GM19238 (cell line): Measurements from ENCODE around the gene L3MBTL4.
"Not testable (repeated sequence)": the region's sequence is repeated elsewhere in the genome, so short reads cannot be mapped to it uniquely, and the experiment has no call there.

Experiments
- DNase-seq: peaks from one replicate; pipeline ENCODE4 v3.0.0; 2011; ENCODE audit warnings: low spot score; ENCODE audit not compliant: insufficient read length

The L3MBTL4 gene

DNA sequence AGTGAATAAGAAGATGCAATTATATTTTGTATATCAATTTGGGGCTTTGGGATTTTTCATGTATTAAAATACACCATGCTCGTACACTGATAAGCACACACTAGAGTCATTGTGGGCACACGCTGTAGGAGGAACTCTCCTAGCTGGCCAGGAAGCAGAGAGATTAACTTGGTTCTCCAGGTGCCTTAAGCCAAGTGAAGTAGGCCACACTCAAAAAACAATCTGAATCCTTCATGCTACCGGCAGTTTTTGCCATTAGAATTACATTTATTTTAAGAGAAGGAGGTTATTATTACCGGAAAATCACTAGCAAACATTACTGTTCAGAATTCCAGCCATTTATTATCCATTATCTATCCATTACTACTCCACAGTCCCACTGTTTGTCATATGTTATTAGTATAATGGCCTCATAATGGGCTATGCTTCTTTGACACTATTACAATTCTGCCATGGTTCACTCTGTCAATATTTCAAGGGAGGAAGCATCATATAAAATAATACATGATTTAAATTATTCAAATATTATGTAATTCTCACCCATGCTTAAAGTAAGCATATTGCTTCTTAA lies 214.4 kb downstream of the L3MBTL4 start:
- no peak for DNase-seq

DNA sequence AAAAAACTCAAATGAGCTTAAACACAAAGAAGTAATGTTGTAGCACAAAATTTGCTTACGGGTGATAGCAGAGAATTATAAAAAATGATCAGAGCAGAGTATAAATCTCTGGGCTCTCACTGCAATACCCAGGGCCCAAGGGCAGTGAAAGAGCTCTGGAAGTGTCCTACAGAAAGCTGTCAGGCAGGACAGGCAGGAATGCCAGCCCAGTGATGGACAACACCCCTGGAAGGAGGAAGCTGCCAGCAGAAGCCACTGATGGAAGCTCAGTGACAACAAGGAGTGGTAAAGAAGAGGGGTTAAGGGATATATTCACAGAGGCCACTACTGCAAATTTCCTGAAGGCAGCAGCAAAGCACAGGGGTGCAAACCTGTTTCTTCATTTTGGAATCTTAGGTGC lies 214.9 kb downstream of the L3MBTL4 start:
- DNase-seq: no peak

DNA sequence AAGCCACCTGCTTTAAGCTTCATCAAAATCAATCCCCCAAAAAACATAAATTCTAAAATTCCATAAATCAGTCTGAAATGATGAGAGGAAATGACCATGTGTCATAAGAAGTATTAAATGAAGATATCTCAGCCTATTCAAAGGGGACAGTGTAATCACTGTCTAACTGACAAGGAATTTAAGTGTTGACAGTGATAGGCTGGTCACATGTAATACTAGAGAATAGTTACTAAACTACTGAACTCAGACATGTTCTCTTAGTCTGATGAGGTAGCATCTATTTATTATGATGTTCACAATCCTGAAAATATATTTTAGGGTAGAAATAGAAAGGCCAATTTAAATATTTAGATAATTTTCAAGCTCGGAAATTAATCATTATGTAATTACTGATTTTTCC lies 216.1 kb downstream of the L3MBTL4 start:
- DNase-seq: no peak

DNA sequence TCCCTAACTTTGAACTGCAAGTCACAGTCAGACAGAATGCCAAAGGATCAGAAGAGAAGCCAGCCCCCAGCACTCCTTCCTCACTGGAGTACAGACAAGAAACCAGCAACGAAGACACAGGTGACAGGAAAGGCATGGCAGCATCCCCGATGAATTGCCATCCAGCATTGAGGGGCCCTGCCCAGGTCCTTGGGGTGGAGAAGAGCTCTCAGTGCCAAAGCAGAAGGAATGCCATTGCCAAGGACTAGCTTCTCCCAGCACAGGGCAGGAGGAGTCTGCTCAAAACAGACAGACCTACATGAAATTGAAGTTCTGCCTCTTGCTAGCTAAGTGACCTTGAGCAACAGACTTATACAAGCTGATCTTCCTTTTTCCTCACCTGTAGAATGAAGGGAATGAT lies 220.1 kb downstream of the L3MBTL4 start:
- no peak for DNase-seq

DNA sequence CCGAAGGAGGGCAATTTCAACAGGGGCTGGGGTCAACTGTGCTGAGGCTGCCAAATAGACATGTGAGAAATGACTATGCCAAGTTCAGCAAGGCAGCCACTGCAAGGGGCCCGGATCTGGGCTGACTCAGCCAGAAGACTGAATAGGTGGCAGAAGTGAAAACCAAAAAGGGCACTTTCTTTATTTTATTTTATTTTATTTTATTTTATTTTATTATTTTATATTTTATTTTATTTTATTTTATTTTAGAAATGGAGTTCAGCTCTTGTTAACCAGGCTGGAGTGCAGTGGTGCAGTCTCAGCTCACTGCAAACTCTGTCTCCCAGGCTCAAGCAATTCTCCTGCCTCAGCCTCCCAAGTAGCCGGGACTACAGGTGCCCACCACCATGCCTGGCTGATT lies 228.9 kb downstream of the L3MBTL4 start:
- DNase-seq: not testable (repeated sequence)

DNA sequence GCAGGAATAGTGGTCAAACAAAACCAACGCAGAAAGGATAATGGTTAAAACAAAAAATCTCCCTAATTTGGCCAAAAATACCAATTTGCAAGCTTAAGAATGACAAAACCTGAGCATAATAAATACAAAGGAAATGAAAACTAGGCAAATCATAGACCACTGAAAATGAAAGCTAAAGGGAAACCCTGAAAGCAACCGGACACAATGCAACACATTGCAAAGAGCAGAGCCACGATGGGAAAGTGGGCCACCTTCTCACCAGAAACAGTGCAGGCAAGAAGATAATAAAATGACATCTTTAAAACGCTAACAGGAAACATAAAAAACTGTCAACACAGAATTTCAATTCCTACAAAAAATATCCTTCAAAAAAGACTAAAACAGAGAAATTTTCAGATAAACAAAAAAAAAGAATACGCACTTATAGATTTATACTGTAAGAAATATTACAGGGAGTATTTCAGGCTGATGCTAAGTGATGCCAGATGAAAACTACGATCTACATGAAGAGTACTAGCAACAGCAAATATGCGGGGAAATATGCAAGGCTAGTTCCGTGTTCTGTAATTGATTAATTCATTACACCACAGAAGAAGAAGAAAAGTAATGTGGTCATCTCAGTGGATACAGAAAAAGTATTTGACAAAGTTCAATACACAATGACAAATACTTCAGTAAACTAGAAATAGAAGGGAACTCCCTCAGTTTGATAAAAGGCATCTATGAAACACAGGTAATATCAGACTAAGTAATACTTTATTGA lies 239.5 kb downstream of the L3MBTL4 start:
- no peak for DNase-seq

DNA sequence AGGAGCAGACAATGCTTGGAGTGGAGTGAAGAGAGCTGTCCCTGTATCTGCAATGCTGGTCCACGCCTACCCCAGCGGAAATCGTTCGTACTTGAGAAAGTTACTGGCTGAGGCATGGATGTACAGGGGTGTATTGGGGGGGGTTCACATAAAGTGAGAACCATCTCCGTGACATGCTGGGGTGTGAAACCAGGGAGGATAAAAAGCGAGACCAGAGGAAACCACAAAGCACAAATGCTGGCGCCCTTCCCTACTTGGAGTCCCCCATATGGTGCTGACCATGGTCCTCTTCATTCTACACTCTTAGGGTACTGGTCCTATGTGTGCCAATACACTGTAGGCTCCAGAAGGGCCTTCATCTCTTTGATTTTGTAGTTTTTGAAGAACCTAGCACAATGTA lies 244.1 kb downstream of the L3MBTL4 start:
- no peak for DNase-seq

DNA sequence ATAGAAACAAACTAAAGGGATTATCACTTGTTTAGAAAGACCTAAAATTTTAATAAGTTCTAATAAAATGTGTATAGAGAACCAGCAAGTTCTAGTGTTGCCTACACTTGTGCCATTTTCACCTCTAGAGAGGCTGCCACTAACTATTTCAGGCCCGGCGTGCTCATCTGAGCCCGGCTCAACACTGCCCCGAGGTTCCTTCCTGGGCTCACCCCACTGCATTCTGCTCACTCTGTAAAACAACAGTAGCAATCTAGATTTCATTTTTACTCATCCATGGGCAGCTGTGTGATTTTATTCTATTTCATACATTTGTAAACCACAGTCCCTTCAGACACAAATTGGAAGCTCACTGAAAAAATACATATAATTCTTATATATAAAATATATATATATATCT lies 253.2 kb downstream of the L3MBTL4 start:
- DNase-seq: no peak

DNA sequence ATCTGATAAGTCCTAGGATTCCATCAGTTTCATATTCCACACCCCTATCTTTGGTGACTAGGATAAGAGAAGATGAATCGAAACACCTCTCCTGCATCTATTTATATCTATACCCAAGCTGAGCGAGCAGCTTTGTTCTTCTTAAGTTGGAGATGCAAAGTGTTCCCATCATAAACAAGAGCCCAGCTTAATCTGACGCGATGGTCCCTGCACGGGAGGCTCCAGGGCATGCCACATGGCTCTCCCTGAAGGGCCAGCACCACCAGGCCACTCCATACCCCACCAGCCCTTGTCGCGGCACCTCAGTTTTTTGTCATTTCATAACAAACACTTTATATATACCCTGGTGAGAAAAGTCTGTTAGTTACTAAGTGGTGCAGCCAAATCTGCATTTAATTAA lies 255.3 kb downstream of the L3MBTL4 start:
- DNase-seq: no peak

DNA sequence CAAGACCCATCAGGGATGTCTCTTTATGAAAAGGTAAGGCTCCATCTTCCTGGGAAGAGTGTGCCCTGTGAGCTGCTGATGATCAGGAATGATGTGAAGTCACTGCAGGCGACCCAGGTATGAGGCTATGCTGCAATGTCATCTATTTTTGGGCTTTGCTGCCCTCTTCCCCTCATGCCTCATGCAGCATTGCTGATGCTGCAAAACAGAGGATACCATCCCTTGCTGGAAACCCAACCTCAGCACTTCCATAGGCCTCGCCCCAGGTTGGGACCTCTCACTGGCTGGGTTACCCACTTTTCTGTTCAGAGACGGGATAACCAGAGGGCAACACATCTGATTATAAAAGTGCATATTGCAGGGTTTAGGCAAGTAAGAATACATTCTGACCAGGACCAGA lies 255.8 kb downstream of the L3MBTL4 start:
- no peak for DNase-seq

DNA sequence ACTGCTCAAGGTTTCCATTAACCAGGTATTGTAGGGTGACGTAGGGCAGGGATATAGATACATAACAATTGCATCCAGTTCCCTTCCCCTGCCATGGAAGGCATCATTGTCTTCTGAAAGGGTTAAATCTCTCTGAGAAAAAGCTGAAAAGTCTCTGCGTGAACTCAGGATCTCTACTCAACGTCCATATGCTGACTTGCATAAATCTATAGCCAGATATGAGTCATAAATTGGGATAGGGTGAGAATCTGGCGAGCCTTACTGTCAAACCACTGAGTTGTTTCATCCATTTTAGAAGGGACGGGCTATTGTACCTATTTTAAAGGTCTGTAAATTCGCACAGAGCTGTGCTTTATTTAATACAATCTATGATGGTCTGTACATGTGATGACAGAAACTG lies 258.3 kb downstream of the L3MBTL4 start:
- no peak for DNase-seq

DNA sequence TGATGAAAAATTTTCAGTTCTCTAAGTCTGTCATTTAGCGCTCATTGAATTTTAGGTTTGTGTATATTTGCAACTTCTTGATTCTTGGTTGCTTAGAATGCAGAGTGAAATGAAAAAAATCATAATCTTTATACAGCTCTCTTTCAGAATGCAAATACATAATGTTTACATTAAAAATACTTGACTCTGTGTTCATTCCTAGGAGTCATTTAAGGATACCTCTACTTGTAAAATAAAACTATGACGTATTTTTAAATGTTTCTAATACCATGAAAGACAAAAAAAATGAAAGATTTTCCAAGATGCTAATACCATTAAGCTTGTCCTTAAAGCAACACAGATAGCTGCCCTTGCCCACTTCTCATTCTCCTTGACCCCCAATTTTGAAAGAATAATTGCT lies 259.0 kb downstream of the L3MBTL4 start:
- DNase-seq: no peak

DNA sequence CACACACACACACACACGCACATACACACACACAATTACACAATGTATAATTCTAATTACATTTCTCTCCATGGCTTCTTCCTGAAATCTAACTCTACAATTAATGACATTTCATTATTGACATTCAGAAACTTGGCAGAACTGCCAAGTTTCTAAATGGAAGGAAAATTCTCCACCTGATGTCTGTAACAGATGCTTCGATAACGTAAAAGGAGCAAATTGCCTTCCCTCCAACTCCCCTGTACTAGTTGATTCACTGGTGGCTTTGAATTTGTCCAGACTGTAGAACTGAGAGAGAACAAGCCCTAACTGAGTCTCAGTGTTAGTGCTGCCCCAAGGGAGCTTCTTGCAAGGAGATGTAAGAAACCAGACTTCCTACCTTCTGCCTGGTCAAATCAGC lies 264.3 kb downstream of the L3MBTL4 start:
- no peak for DNase-seq

DNA sequence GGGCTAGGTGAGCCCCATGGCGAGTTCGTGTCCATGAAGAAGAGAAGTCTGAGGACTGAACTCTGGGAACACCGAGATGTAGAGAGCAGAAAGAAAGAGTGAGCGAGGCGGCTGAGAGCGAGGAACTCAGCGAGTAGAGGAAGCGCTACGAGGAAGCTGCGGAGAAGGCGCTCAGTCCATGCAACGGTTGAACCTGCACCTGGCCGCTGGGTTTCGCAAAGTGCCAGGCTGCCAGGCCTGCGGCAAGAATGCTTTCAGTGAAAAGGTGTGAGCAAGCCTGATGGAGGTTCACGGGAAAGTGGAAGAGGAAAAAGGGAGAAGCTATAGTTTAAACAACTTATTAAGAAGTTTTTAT lies 268.4 kb downstream of the L3MBTL4 start:
- no peak for DNase-seq

DNA sequence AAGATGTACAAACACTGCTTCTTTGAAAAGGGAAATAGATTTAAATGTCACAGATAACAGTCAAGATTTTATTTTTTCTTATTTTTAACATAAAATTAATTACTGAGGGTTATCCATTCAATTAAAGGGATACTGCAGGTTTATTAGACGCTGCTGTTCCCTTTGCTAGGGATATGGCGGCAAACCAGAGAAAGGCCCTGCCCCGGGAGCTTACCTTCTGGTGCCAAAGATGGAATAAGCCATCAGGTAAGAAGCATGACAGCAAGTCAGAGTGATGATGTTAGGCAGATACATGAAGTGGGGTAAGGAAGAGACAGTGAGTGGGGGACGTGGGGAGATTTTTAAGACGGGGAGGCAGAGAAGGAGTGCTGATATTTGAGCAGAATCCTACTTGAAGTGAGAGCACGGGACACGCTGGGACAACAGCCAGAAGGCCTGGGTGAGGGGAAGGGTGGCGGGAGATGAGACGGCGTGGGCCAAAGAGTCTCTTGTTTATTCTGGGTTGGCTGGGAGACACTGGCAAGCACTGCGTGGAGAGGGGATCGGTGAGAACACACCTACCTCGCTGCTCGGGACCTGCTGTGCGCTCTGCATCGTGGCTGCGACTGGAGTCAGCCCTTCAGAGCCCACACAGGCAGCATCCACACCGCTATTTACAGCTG lies 268.9 kb downstream of the L3MBTL4 start:
- no peak for DNase-seq

DNA sequence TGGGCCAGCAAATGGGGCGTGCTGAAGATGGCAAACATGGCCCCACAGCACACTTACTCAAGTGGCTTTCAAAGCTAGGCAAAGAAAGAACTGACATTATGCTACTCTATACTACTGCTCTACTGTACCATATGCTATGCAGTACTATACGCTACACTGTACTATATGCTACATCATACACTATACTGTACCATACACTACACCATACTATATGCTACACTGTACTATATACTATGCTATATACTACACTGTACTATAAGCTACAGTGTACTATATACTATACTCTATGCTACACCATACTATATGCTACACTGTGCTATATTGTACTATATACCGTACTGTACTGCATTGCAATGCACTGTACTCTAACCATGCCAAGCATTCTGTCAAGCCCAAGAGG lies 275.7 kb downstream of the L3MBTL4 start:
- no peak for DNase-seq

DNA sequence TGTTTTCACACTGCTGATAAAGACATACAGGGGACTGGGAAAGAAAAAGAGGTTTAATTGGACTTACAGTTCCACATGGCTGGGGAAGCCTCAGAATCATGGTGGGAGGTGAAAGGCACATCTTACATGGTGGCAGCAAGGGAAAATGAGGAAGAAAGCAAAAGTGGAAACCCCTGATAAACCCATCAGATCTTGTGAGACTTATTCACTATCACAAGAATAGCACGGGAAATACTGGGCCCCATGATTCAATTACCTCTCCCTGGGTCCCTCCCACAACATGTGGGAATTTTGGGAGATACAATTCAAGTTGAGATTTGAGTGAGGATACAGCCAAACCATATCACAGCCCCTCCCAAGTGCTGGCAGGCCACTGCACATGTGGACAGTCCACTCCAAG lies 278.8 kb downstream of the L3MBTL4 start:
- DNase-seq: not testable (repeated sequence)

DNA sequence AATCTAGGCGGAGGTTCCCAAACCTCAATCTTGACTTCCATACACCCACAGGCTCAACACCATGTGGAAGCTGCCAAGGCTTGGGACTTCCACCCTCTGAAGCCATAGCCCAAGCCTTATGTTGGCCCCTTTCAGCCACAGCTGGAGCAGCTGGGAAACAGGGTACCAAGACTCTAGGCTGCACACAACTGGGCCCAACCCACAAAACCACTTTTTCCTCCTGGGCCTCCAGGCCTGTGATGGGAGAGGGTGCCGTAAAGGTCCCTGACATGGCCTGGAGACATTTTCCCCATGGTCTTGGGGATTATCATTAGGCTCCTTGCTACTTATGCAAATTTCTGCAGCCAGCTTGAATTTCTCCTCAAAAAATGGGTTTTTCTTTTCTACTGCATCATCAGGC lies 279.7 kb downstream of the L3MBTL4 start:
- not testable (repeated sequence) for DNase-seq

DNA sequence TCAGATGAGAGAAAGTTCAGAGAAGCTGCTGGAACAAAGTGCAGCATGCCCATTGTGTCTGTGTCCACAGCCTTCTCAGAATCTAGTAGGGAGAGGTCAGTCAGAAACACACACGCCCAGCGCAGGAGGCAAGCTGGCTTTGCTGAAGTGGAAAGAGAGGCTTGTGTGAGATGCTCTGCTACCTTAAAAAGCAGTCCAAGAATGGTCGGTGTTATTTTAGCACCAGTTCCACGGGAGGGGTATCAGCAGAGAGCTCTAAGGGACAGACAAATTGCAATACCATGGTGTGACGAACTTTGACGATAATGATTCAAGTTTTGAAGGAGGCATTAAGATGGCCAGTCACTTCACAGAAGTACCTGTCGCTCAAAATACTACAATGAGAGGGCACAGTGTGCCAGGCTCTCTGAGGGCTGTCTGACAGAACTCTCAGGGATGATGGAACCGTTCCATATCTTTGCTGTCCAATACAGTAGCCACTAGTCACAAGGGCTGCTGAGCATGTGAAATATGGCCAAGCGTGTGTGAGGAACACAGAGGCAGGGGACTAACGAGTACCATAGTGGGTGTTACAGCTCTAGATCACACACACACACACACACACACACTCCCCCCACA lies 281.9 kb downstream of the L3MBTL4 start:
- DNase-seq: no peak

DNA sequence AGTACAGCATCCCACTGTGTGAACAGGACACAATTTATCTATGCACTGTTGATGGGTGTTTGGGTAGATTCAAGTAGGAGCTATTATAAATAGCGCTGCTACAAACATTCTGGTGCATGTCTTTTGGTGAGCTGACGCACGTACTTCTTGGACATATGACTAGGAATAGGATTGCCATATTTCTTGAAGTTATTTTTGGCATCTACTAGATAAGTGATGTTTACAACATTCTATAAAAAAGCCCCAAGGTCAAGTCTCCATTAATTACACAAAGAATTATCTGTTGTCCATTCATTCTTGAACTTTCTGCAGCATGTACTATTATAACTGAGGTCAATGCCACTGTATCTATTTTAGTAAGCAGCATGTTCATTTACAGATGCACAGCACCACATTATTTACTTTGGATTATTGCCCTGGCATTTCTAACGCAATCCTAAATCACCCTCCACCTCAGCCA lies 293.9 kb downstream of the L3MBTL4 start:
- DNase-seq: no peak

DNA sequence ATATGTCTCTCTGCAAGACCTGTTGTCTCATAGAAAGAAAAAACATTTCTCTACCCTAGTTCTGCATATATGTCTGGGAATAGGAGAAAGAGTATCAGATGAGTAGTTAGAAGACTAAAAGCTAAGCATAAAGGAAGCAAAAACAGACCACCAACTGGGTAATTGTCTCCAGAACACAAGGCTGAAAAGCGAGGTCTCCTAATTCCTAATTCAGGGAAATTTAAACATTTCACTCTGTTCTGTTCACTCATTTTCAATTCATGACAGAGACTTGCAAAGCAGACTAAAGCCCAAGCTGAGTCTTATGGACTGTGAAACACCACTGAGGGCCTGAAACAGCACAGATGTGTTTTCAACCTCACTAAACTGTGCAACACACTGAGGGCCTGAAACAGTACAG lies 294.9 kb downstream of the L3MBTL4 start:
- DNase-seq: no peak

DNA sequence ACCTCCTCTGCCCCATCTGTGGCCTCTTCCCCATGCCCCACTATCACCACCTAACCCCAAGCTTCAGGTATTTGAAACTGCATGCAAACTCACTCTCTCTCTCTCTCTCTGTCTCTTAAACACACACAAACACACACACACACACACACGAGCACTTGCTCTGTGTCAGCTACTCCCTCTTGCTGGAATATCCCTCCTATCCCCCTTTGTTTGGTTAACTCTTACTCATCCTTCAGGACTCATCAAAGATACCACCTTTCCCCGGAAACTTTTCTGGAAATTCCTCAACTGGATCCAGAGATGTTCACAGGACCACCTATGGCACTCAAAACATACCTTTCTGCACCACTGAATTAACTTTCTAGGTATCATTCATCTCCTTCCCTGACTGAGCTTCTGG lies 296.6 kb downstream of the L3MBTL4 start:
- DNase-seq: no peak
